ENCODE results near the gene CKAP5. TPM values are rescaled to one million over a fixed set of nuclear protein-coding genes. Genes with fewer than 3 reads are reported as not detected.
"Not testable (repeated sequence)": the region's sequence is repeated elsewhere in the genome, so short reads cannot be mapped to it uniquely, and the experiment has no call there.

CKAP5 gene
- total RNA-seq, 1 donor = 17.9 TPM

DNA sequence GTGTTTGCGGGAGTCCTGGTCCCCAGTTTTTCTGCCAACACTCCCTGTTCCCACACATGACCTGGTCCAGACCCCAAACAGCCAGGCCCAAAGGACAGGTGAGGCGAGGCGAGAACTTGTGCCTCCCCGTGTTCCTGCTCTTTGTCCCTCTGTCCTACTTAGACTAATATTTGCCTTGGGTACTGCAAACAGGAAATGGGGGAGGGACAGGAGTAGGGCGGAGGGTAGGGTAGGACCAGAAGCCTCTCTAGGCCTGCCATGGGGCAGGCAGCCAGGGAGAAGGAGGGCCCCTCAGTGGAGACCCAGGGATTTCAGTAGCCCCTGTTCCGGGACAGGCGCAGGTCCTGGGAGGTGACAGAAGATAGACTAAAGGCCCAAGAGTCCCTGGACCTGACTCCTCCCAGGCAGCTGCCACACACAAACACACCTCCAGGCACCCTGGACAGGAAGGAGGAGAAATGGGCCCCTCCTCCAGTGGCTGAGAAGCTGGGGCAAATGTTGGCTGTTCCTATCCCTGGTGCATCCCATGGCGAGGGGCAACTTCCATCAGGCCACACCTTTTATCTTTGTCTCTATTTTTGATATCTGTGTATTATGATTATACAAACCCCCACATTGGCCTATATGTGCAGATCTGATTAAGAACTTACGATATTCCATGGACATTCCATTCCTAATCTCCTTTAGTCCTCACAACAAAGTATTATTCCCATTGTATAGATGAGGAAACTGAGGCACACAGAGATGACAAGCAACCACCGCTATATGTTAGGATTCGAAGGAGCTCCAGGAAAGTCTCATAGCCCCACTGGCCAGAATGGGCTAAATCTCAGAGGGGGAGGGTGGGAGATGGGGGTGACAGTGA lies 127.7 kb downstream of the CKAP5 start:
- Histone ChIP-seq H3K27me3 (ENCODE audit: insufficient read depth, low read length) (no peaks in the 10 kb centered on the region), H3K4me3 (ENCODE audit: low read length) (no peak overlapping the region), H3K9me3 (ENCODE audit: low read depth, low read length) (no peaks in the 10 kb centered on the region), H3K4me1 (ENCODE audit: insufficient read depth, low read length) (no peaks in the 10 kb centered on the region)

DNA sequence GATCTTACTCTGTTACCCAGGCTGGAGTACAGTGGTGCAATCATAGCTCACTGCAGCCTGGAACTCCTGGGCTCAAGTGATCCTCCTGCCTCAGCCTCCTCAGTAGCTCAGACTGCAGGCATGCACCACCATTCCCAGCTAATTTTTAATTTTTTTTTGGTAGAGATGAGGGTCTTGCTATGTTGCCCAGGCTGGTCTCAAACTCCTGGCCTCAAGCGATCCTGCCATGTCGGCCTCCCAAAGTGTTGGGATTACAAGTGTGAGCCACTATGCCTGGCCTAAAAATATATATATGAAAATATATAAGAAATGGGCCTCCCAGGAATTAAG lies 128.3 kb downstream of the CKAP5 start:
- H3K4me3 ChIP-seq (ENCODE audit: low read length); H3K9me3 ChIP-seq (ENCODE audit: low read depth, low read length); H3K27me3 ChIP-seq (ENCODE audit: insufficient read depth, low read length); H3K4me1 ChIP-seq (ENCODE audit: insufficient read depth, low read length): not testable (repeated sequence)

DNA sequence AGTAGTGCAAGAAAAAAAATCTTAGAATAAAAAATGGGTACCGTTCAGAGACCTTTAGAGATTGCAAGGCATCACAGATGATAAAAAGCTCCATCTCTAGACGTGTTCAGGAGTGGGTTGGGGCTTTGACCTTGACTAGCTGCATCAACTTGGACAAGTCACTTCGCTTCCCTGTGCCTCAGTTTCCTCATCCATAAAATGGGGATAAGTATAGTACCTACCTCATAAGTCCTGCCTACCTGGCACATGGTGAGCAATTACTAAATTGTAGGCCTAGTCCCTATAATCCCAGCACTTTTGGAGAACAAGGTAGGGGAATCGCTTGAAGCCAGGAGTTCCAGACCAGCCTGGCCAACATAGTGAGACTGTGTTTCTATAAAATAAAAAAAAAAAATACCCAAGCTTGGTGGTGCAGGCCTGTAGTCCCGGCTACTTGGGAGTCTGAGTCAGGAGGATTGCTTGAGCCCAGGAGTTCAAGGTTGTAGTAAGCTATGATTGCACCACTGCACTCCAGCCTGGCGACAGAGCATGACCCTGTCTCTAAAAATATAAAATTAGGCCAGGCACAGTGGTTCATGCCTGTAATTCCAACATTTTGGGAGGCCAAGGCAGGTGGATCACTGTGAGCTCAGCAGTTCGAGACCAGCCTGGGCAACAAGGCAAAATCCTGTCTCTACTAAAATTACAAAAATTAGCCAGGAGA lies 133.1 kb downstream of the CKAP5 start:
- H3K4me3 ChIP-seq (ENCODE audit: low read length) = no peak overlapping the region

DNA sequence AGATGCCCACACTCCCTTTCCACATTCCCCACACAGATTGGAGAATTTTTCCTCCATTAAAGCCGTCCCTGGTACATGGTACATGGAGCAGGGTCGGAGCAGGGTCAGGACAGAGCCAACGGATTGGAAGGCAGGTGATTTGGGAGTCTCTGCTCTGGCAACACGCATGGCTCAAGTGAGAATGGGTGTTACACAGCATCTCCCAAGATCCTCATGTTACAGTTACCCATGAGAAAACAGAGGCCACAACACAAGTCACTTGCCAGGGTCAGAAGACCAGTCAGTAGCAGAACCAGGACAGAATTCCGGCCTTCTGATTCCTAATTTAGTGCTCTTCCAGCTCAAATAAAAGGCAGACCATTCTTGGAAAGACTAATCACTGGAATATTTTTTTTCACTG lies 134.8 kb downstream of the CKAP5 start:
- no peaks in the 10 kb centered on the region for H3K27me3 ChIP-seq (ENCODE audit: insufficient read depth, low read length)
- H3K4me1 ChIP-seq (ENCODE audit: insufficient read depth, low read length) = no peaks in the 10 kb centered on the region
- no peaks in the 10 kb centered on the region for H3K9me3 ChIP-seq (ENCODE audit: low read depth, low read length)
- H3K4me3 ChIP-seq (ENCODE audit: low read length) = no peak overlapping the region

More for the DNA sequence above, 133.1 kb downstream of the CKAP5 start:
- no peaks in the 10 kb centered on the region for H3K4me1 ChIP-seq (ENCODE audit: insufficient read depth, low read length)
- no peaks in the 10 kb centered on the region for H3K27me3 ChIP-seq (ENCODE audit: insufficient read depth, low read length)
- no peaks in the 10 kb centered on the region for H3K9me3 ChIP-seq (ENCODE audit: low read depth, low read length)

DNA sequence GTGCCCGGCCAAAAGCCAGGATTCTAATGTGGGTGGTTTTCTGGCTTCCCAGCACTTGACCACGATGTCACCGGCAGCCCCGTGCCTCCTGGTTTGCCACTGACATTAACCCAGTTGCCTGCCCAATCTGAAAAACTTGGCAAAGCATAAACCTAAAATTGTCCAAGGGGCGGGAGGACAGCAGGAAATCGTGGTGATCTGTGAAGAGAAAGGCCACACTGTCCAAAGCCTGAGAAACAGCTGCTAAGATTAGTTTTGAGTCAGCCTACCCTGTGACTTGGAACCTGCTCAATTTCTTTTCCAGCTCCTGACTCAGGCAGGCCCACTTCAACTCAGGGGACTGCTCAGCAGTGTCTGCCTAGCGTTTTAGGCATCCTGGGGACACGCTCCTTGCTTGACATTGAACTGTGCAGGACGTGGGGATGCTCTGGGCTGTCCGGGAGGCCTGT lies 135.2 kb downstream of the CKAP5 start:
- no peaks in the 10 kb centered on the region for H3K9me3 ChIP-seq (ENCODE audit: low read depth, low read length)
- H3K27me3 ChIP-seq (ENCODE audit: insufficient read depth, low read length) = no peaks in the 10 kb centered on the region
- no peaks in the 10 kb centered on the region for H3K4me1 ChIP-seq (ENCODE audit: insufficient read depth, low read length)
- no peak overlapping the region for H3K4me3 ChIP-seq (ENCODE audit: low read length)

DNA sequence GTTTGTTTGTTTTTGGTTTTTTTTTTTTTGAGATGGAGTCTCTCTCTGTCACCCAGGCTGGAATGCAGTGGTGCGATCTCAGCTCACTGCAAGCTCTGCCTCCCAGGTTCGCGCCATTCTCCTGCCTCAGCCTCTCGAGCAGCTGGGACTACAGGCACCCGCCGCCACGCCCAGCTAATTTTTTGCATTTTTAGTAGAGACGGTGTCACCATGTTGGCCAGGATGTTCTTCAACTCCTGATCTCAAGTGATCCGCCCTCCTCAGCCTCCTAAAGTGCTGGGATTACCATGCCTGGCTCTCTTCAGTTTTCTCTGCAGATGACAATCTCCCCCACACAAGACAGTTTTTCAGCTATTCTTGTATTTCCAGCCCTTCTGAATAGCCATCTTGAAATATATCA lies 136.7 kb downstream of the CKAP5 start:
- H3K27me3 ChIP-seq (ENCODE audit: insufficient read depth, low read length); H3K4me3 ChIP-seq (ENCODE audit: low read length); H3K4me1 ChIP-seq (ENCODE audit: insufficient read depth, low read length); H3K9me3 ChIP-seq (ENCODE audit: low read depth, low read length): not testable (repeated sequence)

DNA sequence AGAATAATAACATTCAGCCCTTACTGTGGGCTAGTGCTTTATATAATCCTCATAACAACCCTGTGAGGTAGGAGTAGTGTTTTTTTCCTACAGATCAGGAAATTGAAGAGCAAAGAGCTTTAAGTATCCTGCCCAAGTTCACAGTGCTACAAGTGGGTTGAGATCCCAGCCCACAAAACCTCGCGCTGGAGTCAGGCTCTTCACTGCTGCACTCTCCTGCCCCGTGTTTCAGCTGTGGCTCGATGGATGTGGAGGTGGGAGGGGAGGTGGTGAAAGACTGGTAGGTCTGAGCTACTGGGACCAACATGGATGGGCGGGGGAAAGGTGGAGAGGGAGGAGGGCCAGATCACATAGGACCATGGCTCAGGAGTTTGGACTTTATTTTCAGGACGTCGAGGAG lies 139.2 kb downstream of the CKAP5 start:
- Histone ChIP-seq H3K27me3 (ENCODE audit: insufficient read depth, low read length) (no peaks in the 10 kb centered on the region), H3K4me1 (ENCODE audit: insufficient read depth, low read length) (peaks cover 12% of the 10 kb centered on the region), H3K9me3 (ENCODE audit: low read depth, low read length) (no peaks in the 10 kb centered on the region), H3K4me3 (ENCODE audit: low read length) (no peak overlapping the region)

DNA sequence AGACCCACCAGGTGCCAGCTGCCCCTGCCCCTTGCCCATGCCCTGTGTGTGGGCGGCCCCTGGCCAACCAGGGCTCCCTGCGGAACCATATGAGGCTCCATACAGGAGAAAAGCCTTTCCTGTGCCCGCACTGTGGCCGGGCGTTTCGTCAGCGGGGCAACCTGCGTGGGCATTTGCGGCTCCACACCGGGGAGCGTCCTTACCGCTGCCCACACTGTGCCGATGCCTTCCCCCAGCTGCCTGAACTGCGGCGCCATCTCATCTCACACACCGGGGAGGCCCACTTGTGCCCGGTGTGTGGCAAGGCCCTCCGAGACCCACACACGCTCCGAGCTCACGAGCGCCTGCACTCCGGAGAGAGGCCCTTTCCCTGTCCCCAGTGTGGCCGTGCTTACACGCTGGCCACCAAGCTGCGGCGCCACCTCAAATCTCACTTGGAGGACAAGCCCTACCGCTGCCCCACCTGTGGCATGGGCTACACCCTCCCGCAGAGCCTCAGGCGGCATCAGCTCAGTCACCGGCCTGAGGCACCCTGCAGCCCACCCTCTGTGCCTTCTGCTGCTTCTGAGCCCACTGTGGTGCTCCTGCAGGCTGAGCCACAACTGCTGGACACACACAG lies 140.9 kb downstream of the CKAP5 start:
- Histone ChIP-seq H3K9me3 (ENCODE audit: low read depth, low read length) (no peaks in the 10 kb centered on the region), H3K4me1 (ENCODE audit: insufficient read depth, low read length) (peaks cover 20% of the 10 kb centered on the region), H3K4me3 (ENCODE audit: low read length) (no peak overlapping the region), H3K27me3 (ENCODE audit: insufficient read depth, low read length) (no peaks in the 10 kb centered on the region)

DNA sequence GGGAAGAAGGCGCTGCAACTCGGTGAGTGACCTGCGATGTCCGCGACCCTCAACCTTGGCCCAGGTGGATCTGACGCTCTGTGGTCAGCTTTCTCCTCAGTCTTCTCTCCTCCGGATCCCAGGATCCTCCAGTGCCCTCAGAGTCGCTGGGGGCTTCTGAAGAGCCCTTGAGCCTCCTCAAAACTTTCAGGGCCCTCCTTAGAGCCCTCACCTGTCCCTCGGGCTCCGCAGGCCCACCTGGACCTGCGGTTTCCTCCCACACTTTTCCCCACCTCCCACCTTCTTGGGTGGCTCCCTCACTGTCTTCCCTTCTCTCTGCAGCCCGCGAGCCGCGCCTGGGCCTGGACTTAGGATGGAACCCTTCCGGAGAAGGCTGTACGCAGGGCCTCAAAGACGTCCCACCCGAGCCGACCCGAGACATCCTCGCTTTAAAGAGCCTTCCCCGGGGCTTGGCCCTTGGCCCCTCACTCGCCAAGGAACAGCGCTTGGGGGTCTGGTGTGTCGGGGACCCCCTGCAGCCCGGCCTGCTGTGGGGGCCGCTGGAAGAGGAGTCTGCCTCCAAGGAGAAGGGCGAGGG lies 144.9 kb downstream of the CKAP5 start:
- Histone ChIP-seq H3K27me3 (ENCODE audit: insufficient read depth, low read length) (no peaks in the 10 kb centered on the region), H3K4me1 (ENCODE audit: insufficient read depth, low read length) (peaks cover 47% of the 10 kb centered on the region), H3K4me3 (ENCODE audit: low read length) (peak overlapping the region; percentile 86), H3K9me3 (ENCODE audit: low read depth, low read length) (no peaks in the 10 kb centered on the region)

DNA sequence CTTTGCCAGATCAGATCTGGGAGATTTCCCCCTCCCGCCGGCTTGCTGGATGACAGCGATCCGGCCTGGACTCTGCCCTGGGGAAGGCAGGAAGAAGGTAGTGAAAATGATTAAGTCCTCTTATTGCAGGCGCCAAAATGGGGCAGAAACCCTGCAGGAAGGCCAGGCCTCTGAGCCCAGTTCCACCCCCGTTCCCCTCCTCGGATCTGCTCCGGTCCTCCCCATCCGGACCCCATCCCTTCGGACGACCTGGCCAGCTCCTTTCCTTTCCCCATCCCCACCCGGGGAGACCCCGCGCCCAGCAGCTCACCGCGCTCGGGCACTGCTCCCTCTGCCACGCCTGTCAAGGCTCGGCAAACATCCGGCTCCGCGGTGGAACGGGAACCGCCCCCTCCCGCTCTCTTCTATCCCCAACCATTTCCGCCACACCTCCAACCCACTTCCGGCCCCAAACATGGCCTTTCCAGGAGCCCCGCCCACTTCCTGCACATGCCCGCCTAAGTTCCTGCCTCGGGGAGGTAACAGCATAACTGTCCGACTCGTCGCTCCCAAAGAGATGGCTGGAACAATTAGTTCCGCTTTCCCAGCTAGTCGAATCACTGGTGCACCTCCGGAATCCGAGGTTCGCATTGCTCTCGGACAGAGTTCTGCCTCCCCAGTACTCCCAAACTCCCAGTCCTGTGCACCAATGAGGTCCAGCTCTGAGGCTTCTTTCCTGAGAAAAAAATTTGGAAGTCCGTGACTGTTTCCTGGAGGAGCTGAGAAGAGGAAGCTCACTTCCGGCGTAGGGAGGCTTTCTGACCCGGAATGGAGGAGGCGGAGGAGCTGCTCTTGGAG lies 145.6 kb downstream of the CKAP5 start, which contains the start of the genes ARHGAP1 and ZNF408:
TSS of gene ARHGAP1 (minus strand) at position 379 of the 837 bp plus-strand sequence. CDS start 4,512 bp downstream, outside the sequence.
TSS of gene ZNF408 (plus strand) at position 791 of the 837 bp plus-strand sequence. CDS start at position 808, 17 bp downstream.
- no peaks in the 10 kb centered on the region for H3K9me3 ChIP-seq (ENCODE audit: low read depth, low read length)
- H3K27me3 ChIP-seq (ENCODE audit: insufficient read depth, low read length) = no peaks in the 10 kb centered on the region
- peak within 1 kb of the TSS; percentile 86 for H3K4me3 ChIP-seq (ENCODE audit: low read length)
- peaks cover 47% of the 10 kb centered on the region for H3K4me1 ChIP-seq (ENCODE audit: insufficient read depth, low read length)

DNA sequence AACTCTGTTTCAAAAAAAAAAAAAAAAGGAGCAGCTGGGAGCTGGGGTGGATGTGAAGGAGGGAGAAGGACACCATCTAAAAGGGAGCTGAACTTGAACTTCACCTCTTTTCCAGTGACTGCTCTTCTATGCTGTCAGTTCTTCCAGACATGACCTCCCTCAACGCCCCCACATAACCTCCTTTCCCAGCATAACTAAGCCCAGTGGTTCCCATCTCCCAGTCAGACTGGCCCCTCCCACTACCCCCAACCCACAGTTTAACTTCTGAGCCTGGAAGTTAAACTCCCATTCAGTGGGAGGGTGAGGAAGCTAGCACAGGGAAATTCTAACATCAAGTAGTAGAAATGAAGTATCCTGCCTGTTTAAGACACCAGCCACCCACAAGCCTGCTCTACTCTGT lies 147.5 kb downstream of the CKAP5 start:
- no peaks in the 10 kb centered on the region for H3K9me3 ChIP-seq (ENCODE audit: low read depth, low read length)
- H3K27me3 ChIP-seq (ENCODE audit: insufficient read depth, low read length) = no peaks in the 10 kb centered on the region
- no peak overlapping the region for H3K4me3 ChIP-seq (ENCODE audit: low read length)
- H3K4me1 ChIP-seq (ENCODE audit: insufficient read depth, low read length) = peaks cover 47% of the 10 kb centered on the region

DNA sequence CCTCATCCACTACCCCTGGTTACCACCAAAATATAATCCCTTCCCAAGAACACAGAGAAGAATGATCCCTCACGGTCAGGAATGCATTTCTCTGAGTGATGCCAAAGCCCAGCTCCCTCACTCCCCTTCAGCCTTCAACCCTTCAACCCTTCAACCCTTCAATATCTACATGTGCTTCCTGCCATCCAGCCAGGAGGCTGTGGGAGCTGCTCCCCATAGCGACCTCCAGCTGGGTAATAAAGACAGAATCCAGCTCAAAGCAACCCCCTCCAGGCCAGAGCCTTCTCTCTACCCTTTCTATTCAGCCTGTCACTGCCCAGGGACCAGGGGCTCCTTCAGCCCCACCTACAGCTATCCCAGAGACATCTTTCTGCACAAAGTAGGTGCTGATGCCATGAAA lies 148.4 kb downstream of the CKAP5 start:
- H3K4me1 ChIP-seq (ENCODE audit: insufficient read depth, low read length) = peaks cover 42% of the 10 kb centered on the region

DNA sequence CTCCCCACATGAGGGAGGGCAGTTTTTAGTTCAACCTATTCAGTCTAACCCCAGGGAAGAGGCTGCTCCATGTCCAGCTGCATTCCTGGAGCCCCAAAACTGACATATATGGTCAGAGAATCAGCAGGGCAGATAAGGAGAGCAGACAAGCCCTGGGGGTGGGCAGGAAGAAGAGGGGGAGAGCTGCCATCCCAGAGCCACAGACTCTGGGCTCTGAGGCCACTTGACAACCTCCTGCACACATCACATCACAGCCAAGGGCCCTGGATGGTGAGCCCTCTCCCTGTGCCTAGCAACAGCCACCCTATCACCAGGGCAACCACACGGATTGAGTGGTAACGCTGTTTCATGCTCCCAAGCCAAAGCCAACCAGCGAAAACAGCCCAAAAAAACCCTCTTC lies 148.8 kb downstream of the CKAP5 start:
- H3K4me1 ChIP-seq (ENCODE audit: insufficient read depth, low read length) = peaks cover 38% of the 10 kb centered on the region
- no peaks in the 10 kb centered on the region for H3K27me3 ChIP-seq (ENCODE audit: insufficient read depth, low read length)
- H3K4me3 ChIP-seq (ENCODE audit: low read length) = no peak overlapping the region
- H3K9me3 ChIP-seq (ENCODE audit: low read depth, low read length) = no peaks in the 10 kb centered on the region

More for the DNA sequence above, 148.4 kb downstream of the CKAP5 start:
- no peak overlapping the region for H3K4me3 ChIP-seq (ENCODE audit: low read length)
- no peaks in the 10 kb centered on the region for H3K9me3 ChIP-seq (ENCODE audit: low read depth, low read length)
- H3K27me3 ChIP-seq (ENCODE audit: insufficient read depth, low read length) = no peaks in the 10 kb centered on the region

DNA sequence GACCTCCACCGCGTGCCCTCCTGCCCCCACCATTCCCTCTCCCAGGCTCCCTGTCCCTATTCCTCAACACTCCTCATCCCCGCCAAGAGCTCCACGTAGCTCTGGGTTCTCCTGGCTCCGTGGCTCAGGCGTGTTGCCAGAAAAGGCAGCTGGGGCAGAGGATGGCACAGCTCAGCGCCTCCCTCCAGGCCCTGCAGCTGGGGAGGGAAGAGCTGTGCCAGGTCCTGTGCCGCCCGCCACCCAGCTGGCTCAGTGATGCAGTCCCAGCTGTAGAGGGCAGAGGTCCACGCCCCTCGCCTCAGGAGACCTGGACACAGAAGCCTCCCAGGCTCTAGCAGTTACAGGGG lies 149.9 kb downstream of the CKAP5 start:
- Histone ChIP-seq H3K4me1 (ENCODE audit: insufficient read depth, low read length) (peaks cover 28% of the 10 kb centered on the region), H3K4me3 (ENCODE audit: low read length) (no peak overlapping the region), H3K27me3 (ENCODE audit: insufficient read depth, low read length) (no peaks in the 10 kb centered on the region), H3K9me3 (ENCODE audit: low read depth, low read length) (no peaks in the 10 kb centered on the region)

Data from mononuclear cell (primary cell).